ENCODE data around the gene F7. TPM values are rescaled to one million over a fixed set of nuclear protein-coding genes. Genes with fewer than 3 reads are reported as not detected.

The F7 gene
- total RNA-seq, 1 donor from 2014 or later = 0.85 TPM

DNA sequence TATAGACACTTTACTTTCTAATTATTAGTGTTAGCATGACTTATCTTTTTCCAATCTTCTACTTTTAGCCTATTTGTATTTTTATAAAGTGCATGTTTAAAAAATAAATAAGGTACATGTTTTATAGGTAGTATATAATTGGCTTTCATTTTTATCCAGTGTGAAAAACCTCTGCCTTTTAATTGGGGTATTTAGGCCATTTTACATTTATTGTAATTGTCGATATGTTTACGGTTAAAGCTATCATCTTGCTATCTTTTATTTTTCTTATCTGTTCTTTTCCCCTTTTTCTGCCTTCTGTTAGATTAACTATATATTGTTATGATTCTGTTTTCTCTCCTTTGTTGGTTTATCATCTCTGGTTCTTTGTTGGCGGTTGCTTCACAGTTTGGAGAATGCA, 62.0 kb downstream of the F7 start:
- no peaks in the 10 kb centered on the region for H3K27me3 ChIP-seq
- no peak overlapping the region for H3K27ac ChIP-seq
- no peak for DNase-seq (ENCODE audit: low spot score in 2 of 2)
- H3K36me3 ChIP-seq = peaks cover 14 to 17% of the 10 kb centered on the region in 2 donors
- H3K9me3 ChIP-seq = no peaks in the 10 kb centered on the region
- H3K4me1 ChIP-seq = no peaks in the 10 kb centered on the region
- H3K4me3 ChIP-seq = no peak overlapping the region
- intact Hi-C loops (cut with DNase I) = no loop called here
- TF ChIP-seq CTCF (IDR thresholded peaks at IDR 0.05) = no peak

- H3K27me3 ChIP-seq = no peaks in the 10 kb centered on the region
Measured at GRCh38 chr13:113168211-113168610, 62.6 kb downstream of the F7 start.

GRCh38 chr13:113169277-113170272, 64.0 kb downstream of the F7 start:
- Histone ChIP-seq H3K4me3 (no peak overlapping the region), H3K36me3 (peaks cover 16 to 26% of the 10 kb centered on the region in 2 donors), H3K4me1 (no peaks in the 10 kb centered on the region), H3K27me3 (no peaks in the 10 kb centered on the region), H3K27ac (no peak overlapping the region), H3K9me3 (no peaks in the 10 kb centered on the region)
- intact Hi-C loops (cut with DNase I) = no loop called here
- TF ChIP-seq CTCF (IDR thresholded peaks at IDR 0.05) = no peak
- peak in 1 of 2 donors; percentile 55 for DNase-seq (ENCODE audit: low spot score in 2 of 2)

More at GRCh38 chr13:113168211-113168610, 62.6 kb downstream of the F7 start:
- Histone ChIP-seq H3K36me3 (peaks cover 16 to 17% of the 10 kb centered on the region in 2 donors), H3K4me3 (no peak overlapping the region), H3K4me1 (no peaks in the 10 kb centered on the region), H3K27ac (no peak overlapping the region), H3K9me3 (no peaks in the 10 kb centered on the region)
- intact Hi-C loops (cut with DNase I) = no loop called here
- no peak for TF ChIP-seq CTCF (IDR thresholded peaks at IDR 0.05)
- DNase-seq (ENCODE audit: low spot score in 2 of 2) = peak in 1 of 2 donors; percentile 35

Other genes starting within 250 kb of the F7 start
- gene MCF2L, start 136.6 kb upstream of the F7 start, total RNA-seq = 112 TPM
- 15.8 TPM for gene F10, start 17.0 kb downstream of the F7 start, total RNA-seq
- gene PROZ, start 52.9 kb downstream of the F7 start, total RNA-seq = not detected
- 50.8 TPM for gene PCID2, start 102.9 kb downstream of the F7 start, total RNA-seq
- gene CUL4A, start 103.8 kb downstream of the F7 start, total RNA-seq = 208 TPM
- 126 TPM for gene LAMP1, start 191.4 kb downstream of the F7 start, total RNA-seq